NCI-H1048 (cell line): ENCODE results near the gene PRKN.

Experiments
- DNase-seq: peaks from one replicate; lab custom pipeline; 2025; lab: John Stamatoyannopoulos, UW

The PRKN gene

DNA sequence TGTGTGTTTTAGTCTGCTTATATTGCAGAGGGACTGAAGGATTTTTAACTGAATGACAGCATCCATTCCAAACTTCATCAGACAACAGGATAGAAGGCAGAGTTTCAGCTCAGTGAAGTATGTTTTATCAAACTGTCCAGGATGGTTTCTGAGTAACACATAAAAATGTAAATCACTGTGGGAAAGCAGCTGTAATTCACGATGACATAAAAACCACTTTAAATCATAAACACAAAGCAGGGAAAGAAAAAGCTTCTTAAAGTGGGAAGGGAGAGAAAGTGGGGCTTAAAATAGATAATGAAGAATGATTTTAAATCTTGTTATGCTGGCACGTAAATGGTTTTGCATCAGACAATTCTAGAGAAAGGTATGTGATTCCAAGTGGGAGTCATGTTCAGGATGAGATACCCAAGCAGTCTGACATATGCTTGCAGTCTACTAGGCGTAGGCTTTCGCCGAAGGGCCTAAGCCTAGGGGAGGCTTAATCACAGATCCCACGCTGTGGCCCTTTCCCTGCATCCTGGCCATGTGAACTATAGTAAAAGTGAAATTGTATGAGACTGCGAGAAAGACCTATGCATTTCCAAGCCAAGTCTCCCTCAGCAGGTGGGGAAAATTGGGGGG is 610.6 kb downstream of the PRKN start:
- DNase-seq, result no peak

DNA sequence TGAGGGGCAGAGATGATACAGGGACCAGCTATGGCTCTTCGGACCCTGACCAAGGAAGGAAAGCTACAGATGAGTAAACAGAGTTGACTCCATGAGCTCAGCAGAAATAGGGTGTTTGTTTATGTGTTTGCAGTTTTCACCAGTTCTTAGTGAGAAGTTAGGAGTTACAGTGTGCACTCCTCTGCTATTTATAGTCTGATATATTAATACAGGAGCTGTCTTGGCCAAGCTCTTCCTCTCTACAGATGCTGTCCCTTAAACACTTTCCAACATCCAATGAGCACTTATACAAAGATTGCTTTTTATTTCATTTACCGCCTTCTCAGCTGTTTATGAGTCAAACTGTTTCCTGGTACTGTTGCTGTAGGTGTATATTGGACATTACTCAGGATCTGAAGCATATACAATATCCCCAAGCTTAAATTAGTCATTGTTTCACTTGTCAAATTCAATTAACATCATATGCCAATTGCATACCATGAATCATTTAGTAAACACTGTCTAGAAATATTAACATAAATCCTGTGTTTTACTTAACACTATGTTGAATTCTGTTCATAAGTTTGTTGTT is 618.0 kb downstream of the PRKN start:
- DNase-seq, result no peak

DNA sequence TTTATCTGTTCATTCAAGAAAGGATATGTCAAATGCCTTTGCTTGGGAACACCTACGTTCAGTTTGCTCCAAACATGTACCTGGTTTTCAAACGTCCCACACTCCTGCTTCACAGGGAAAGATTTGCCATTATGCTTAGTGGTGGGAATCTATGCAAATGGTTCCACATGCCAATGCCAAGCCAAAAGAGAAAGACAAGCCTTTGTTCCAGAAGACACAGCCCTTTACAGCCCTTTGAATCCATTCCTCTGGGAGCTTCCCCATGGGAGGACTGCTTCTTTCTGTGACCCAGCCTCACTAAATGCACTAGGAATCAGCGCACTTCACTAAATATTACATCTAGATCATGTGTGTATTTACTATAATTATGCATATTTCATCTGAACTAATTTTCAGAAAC is 619.5 kb downstream of the PRKN start:
- DNase-seq, result no peak

DNA sequence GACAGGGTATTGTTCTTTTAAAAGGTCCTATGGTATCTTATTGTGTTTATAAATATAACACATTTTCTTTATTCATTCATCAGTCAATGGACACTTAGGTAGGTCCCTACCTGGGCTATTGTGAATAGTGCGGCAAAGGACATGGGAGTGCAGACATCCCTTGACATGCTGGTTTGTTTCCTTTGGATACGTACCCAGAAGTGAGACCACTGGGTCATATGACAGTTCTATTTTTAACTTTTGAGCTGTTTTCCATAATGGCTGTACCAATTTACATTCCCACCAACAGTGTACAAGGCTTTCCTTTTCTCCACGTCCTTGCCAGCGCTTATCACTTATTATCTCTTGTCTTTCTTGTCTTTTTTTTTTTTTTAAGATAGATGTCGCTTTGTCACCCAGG is 627.5 kb downstream of the PRKN start:
- no peak for DNase-seq

DNA sequence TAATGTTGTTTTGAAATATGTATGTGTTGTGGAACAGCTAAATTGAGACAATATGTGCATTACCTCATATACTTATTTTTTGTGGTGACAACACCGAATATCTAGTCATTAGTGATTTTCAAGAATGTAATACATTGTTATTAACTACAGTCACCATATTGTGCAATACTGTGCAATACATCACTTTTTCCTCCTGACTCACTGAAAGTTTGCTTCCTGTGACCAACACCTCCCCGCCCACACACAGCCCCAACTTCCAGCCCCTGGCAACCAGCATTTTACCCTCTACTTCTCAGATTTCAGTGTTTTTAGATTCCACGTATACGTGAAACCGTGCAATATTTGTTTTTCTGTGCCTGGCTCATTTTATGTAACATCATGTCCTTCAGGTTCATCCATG is 627.9 kb downstream of the PRKN start:
- no peak for DNase-seq

- no peak for DNase-seq
These were observed 634.6 kb downstream of the PRKN start for GRCh38 chr6:162092816-162093502.

DNA sequence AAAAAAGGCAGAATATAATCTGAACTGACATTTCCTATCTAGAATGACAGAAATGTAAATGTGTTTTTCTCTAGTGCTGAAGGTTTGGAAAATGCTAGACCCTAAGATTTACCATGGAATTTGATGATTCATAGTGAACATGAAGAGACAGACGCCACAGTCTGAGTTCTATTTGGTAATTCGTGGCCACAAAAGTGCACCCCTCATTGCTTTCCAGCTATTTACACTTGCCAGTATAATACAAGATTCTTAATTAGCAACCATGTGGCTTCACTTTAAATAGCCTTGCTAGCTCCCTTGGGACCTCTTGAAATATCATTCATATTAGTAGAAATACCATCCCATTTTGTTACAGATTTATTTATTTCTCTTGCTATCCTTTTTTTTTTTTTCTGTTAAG is 636.8 kb downstream of the PRKN start:
- no peak for DNase-seq

DNA sequence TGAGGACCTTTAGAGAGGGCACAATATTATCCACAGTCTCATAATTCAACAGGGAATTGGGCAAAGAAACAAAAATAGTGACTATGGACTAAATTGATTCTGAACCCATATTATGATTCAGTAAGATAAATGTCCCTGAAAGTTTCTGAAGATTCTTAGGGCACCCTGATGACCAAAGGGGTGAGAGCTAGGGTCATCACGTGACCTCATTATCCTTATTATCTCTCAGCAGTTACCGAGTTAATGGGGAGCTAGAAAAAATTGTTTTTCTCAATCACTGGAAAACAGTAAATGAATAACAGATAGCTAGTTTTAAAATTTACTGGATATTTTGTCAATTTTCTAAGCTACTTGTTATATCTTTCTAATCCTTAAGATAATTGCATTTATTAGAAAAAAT is 639.5 kb downstream of the PRKN start:
- no peak for DNase-seq

DNA sequence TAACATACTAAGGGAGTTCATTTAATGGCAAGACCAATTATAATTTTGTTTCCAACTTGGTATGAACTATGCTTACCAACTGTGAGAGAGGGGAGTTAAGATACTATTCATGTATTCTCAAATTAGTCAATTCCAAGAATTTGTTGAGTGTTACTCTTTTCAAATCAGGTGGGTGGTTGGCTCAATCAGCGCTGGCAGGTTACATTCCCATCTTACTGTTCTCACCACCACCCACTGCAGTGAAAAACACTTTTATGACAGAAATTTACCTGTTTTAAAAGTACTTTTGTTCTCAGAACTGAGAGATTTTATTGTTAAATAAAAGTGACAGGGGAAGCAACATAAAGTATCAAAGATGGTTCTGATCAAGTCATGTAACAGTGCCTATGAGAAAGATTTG is 642.0 kb downstream of the PRKN start:
- DNase-seq, result no peak

DNA sequence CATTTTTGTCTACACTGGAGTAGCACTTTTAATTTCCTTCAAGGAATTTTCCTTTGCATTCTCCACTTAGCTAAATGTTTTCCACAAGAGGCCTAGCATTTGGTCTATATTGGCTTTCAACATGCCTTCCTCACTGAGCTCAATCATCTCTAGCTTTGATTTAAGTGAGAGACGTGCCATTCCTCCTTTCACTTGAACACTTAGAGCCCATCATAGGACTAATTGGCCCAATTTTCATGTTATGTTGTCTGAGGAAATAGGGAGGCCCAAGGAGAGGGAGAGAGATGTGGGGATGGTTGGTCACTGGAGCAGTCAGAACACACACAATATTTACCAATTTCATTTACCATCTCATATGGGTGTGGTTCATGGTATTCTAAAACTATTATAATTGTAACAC is 645.0 kb downstream of the PRKN start:
- DNase-seq, result no peak

DNA sequence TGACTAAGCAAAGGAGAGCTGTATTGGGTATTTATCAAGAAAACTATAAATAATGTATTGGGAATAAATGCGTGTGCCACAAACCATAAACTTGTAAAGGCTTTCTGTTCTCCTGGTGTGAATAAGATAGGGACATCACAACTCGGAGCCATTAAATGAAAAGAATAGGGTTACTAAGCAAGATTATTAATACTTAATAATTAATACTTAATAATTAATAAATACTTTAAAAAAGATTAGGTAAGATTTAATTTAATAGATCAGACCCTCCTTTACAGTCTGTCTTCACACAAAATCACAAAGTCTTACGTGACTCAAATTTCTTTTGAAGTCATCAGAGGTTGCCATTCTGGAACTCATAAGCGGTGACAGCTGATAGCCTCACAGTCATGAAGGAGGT is 648.9 kb downstream of the PRKN start:
- no peak for DNase-seq

GRCh38 chr6:162078126-162078525 is 649.4 kb downstream of the PRKN start:
- no peak for DNase-seq

- no peak for DNase-seq
These were observed 650.8 kb downstream of the PRKN start for GRCh38 chr6:162076816-162077215.

DNA sequence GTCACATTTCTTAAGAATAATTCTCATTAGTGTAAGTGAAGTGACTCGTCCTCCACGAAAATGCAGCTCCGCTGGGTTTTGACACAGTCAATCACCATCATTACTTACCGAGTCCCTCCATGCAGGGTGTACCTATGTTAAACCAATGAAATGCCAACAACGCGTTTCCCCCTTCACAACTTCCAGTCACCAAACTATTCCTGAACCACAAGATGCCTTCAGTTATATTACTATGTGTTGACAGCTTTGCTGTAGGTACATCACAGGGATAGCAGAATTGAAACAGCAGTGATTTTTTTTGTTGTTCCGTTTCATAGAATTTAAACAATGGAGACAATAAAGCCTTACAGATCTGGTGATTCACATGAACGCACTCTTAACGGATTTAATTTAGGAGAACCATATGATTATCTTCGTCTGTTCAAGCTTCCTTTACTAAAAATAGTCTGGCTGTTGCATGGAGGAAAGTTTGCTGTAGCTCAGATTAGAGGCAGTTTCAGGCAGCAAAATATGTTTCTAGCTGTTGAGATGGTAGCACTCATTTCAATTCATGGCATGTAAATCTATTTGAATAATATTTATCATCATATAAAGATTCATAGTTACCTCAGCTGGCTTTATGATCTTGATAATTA is 652.8 kb downstream of the PRKN start:
- no peak for DNase-seq

DNA sequence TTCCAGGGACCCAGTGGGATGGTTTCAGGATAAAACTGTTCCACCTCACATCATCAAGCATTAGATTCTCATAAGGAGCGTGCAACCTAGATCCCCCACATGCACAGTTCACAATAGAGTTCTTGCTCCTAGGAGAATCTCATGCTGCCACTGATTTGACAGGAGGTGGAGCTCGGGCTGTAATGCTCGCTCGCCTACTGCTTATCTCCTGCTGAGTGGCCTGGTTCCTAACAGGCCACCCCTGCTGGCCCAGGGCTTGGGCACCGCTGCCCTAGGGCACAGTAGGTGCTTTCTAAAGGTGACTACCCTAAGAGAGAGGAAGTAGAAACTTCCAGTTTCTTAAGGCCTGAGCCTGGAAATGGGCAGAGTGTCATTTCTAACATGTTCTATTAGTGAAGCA is 656.9 kb downstream of the PRKN start:
- DNase-seq, result no peak

DNA sequence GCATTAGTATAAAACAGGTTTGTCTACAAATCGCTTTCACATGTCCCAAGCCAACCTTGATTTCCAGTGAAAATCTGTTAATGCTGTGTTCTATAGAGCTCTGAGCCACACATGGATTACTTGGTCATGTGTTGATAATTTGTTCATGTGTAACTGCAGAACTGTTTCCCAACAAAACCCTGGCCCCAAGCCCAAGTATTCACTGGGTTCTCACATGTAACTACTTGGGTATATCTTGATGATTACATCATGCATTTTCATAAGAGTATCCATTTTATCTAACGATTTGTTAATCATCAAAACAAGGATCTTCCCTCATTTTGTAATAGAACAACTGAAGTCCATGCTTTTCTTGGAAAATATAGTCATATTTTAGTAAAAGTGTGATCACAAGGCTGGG is 657.6 kb downstream of the PRKN start:
- DNase-seq, result no peak

DNA sequence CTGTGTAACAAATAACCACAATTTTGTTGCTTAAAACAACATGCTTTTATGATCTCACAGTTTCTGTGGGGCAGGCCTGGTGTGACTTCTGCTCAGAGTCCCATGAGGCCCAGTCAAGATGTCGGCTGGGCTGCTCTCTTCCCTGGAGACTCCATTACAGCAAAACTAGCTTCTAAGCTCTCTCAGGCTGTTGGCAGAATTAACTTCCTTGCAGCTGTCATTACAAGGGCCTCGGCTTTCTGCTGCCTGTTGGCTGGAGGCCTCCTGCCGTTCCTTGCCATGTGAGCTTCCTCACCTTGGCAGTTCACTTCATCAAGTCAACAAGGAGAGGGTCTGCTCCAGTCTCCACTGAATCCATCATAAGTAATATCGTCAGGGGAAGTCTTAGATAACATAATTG is 659.2 kb downstream of the PRKN start:
- DNase-seq, result no peak

- no peak for DNase-seq
These were observed 663.9 kb downstream of the PRKN start for GRCh38 chr6:162063666-162064065.

DNA sequence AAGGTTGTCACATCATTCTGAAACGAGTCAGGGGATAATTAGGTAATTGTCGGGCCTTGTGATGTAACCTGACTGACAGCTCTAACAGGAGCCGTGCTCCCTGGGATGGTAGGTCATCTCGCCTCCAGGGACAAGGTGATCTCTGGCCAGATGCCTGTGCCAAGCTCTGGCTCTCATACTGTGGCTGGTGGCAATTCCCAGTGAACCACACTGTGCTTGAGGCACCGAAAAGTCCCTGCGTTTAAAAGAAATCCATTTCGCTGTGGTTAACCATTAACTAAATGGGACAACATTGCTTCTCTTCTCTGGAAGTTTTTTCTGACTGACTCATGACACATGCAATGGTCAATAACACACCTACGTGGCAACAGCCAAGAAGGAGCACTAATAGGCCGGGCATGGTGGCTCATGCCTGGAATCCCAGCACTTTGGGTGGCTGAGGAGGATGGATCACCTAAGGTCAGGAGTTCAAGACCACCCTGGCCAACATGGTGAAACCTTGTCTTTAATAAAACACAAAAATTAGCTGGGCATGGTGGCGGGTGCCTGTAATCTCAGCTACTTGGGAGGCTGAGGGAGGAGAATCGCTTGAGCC is 669.2 kb downstream of the PRKN start:
- DNase-seq, result no peak

DNA sequence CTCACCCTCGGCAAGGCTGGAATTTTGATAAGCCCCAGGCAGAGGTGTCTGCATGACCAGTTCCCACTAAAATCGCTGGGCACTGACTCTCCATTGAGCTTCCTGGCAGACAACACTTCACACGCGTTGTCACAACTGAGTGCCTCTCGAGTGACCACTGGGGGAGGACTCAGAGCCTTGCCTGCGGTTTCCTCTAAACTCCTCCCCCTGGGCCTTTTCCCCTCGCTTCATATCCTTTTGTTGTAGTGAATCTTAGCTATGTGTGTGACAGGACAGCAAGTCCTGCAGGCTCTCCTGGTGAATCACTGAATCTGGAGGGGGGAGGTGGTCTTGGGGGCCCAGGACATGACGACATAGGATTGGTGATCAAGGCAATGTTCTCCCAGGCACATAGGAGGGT is 670.8 kb downstream of the PRKN start:
- no peak for DNase-seq

DNA sequence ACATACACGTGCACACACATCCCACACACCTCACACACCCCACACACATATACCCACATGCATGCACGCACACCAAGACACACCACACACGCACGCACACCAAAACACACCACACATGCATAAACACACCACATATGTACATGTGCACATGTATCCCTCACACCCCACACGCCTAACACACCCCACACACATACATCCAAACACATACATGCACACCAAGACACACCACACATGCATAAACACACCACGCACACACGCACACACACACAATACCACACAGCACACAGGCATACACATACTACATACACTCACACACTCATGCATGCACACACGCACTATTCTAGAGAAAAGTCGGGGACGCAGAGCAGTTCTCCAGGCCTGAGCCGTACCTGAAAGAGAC is 671.5 kb downstream of the PRKN start:
- DNase-seq, result no peak

DNA sequence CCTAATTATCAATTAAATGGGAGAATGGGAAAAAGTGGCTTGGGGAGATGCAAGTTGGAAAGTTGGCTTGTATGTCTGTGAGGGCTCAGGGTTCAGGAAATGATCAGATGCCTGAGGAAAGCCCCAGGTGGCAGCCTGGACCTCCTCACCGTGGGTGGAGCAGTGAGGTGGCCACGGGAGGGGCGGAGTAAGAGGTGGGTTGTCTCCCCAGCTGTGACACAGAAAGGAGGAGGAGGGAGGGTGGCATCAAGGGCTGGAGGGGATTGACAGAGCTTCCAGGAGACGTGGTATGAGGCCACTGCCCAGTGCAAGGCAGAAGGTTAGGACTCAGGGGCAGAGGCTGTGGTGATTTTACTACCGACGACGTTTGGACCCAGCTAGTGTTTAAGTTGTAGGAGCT is 672.2 kb downstream of the PRKN start:
- DNase-seq, result no peak

- DNase-seq, result no peak
These were observed 674.5 kb downstream of the PRKN start for GRCh38 chr6:162053084-162053483.
